Measurements from ENCODE around the gene PFKFB3.

GRCh38 chr10:6185039-6185716, 17.6 kb upstream of the PFKFB3 start:
- TF ChIP-seq CTCF (IDR thresholded peaks at IDR 0.05 in 8 of 11, conservative IDR thresholded peaks at IDR 0.05 in 3 of 11) (no peak), POLR2A (IDR thresholded peaks at IDR 0.05) (no peak), POLR2AphosphoS5 (IDR thresholded peaks at IDR 0.05) (no peak)

All from spleen (tissue), 7 donors.